IMR-90 (cell line): ENCODE measurements around the gene PRKAG1. TPM values are rescaled to one million over a fixed set of nuclear protein-coding genes. Genes with fewer than 3 reads are reported as not detected.

Source experiments
- ATAC-seq: fragments of 200-7000 bp; cut with Tn5 transposase; 2 replicates; pipeline ENCODE4 v1.9.1; 2020; ENCODE audit warnings: low read depth, mild to moderate bottlenecking, moderate library complexity
- BruUV-seq: library from RNA; stranded (reverse); fragments of 400-500 nt; replicated peaks from 2 replicates; lab custom pipeline; 2021; lab: Mats Ljungman, UMichigan
- CTCF ChIA-PET: fragments of 300-600 bp; formaldehyde crosslinking; extraction: SDS; loops from one replicate; lab custom pipeline; 2021; ENCODE audit warnings: antibody characterized with exemption; lab: Yijun Ruan, JAX
- POLR2A ChIA-PET: fragments of 300-600 bp; sonication (Branson Sonifier 250); formaldehyde crosslinking; loops from one replicate; lab custom pipeline; 2022; ENCODE audit warnings: antibody characterized with exemption; ENCODE audit not compliant: unreplicated experiment; lab: Charles Lee
- DNase-seq: peaks from one replicate; pipeline ENCODE4 v3.0.0; 2013
- H2AFZ ChIP-seq: replicated peaks from 2 replicates; pipeline ENCODE3; 2013; ENCODE audit warnings: low read length, mild to moderate bottlenecking; ENCODE audit not compliant: poor library complexity
- H2AK5ac ChIP-seq: 2 replicates; pipeline ENCODE4 v1.6.1; 2013; ENCODE audit warnings: low read depth, low read length, inconsistent platforms
- H2AK9ac ChIP-seq: replicated peaks from 2 replicates; pipeline ENCODE3; 2013; ENCODE audit warnings: mild to moderate bottlenecking, low read depth, low read length, moderate library complexity; ENCODE audit not compliant: poor library complexity
- H2BK120ac ChIP-seq: 2 replicates; pipeline ENCODE4 v1.6.1; 2013; ENCODE audit warnings: low read depth, low read length, inconsistent platforms
- H2BK15ac ChIP-seq: 3 replicates; pipeline ENCODE4 v1.6.1; 2013; ENCODE audit warnings: low read depth, low read length, inconsistent platforms
- H2BK20ac ChIP-seq: 2 replicates; pipeline ENCODE4 v1.6.1; 2013; ENCODE audit warnings: low read depth, mild to moderate bottlenecking, inconsistent platforms, low read length, moderate library complexity
- H2BK5ac ChIP-seq: 2 replicates; pipeline ENCODE4 v1.6.1; 2013; ENCODE audit warnings: mild to moderate bottlenecking, low read depth, low read length, inconsistent platforms; ENCODE audit not compliant: poor library complexity, severe bottlenecking
- H3K14ac ChIP-seq: replicated peaks from 2 replicates; pipeline ENCODE4 v1.6.1; 2013; ENCODE audit warnings: low read depth, low read length, inconsistent platforms
- H3K18ac ChIP-seq: 2 replicates; pipeline ENCODE4 v1.6.1; 2013; ENCODE audit warnings: low read depth, low read length, control low read depth
- H3K23ac ChIP-seq: 2 replicates; pipeline ENCODE4 v1.6.1; 2013; ENCODE audit warnings: low read depth, low read length, inconsistent platforms
- H3K27ac ChIP-seq: 2 replicates; pipeline ENCODE4 v1.5.1; 2013; ENCODE audit warnings: mild to moderate bottlenecking, control low read depth, low read length; ENCODE audit not compliant: insufficient read depth
- H3K27me3 ChIP-seq: 2 replicates; pipeline ENCODE4 v1.6.1; 2013; ENCODE audit warnings: low read length; ENCODE audit not compliant: control insufficient read depth, insufficient read depth
- H3K36me3 ChIP-seq: 2 replicates; pipeline ENCODE4 v1.6.1; 2013; ENCODE audit warnings: low read length, mixed read lengths; ENCODE audit not compliant: control insufficient read depth, insufficient read depth
- H3K4ac ChIP-seq: 2 replicates; pipeline ENCODE4 v1.6.1; 2013; ENCODE audit warnings: low read depth, low read length, inconsistent platforms
- H3K4me1 ChIP-seq: 2 replicates; pipeline ENCODE4 v1.6.1; 2013; ENCODE audit warnings: low read length, mixed read lengths; ENCODE audit not compliant: control insufficient read depth, insufficient read depth
- H3K4me2 ChIP-seq: 2 replicates; pipeline ENCODE4 v1.6.1; 2013; ENCODE audit warnings: low read depth, mild to moderate bottlenecking, control low read depth, low read length, moderate library complexity
- H3K4me3 ChIP-seq: 2 replicates; pipeline ENCODE4 v1.5.1; 2013; ENCODE audit warnings: low read depth, mild to moderate bottlenecking, control low read depth, low read length, moderate library complexity; ENCODE audit not compliant: insufficient read depth
- H3K56ac ChIP-seq: 2 replicates; pipeline ENCODE4 v1.6.1; 2013; ENCODE audit warnings: low read length, inconsistent platforms; ENCODE audit not compliant: insufficient read depth; ENCODE audit errors: extremely low read depth
- H3K79me1 ChIP-seq, 2 experiments: 2 replicates each; pipeline ENCODE4 v1.6.1; 2013; ENCODE audit warnings: low read length in 2 of 2, inconsistent platforms in 1 of 2, low read depth in 1 of 2
- H3K9ac ChIP-seq: 2 replicates; pipeline ENCODE4 v1.6.1; 2013; ENCODE audit warnings: low read depth, low read length, control low read depth
- H3K9me1 ChIP-seq: 2 replicates; pipeline ENCODE4 v1.6.1; 2013; ENCODE audit warnings: low read length, inconsistent platforms; ENCODE audit not compliant: insufficient read depth
- H3K9me3 ChIP-seq: 2 replicates; pipeline ENCODE4 v1.6.1; 2013; ENCODE audit warnings: low read length; ENCODE audit not compliant: control insufficient read depth, insufficient read depth
- H4K20me1 ChIP-seq: 2 replicates; pipeline ENCODE4 v1.6.1; 2013; ENCODE audit warnings: low read length, inconsistent platforms; ENCODE audit not compliant: insufficient read depth
- H4K5ac ChIP-seq: 2 replicates; pipeline ENCODE4 v1.6.1; 2013; ENCODE audit warnings: mild to moderate bottlenecking, low read depth, low read length, control low read depth
- H4K8ac ChIP-seq, 2 experiments: 2 replicates each; pipeline ENCODE4 v1.6.1; 2013; ENCODE audit warnings: low read depth in 2 of 2, low read length in 2 of 2, control low read depth in 1 of 2, inconsistent platforms in 1 of 2
- H4K91ac ChIP-seq: 2 replicates; pipeline ENCODE4 v1.6.1; 2013; ENCODE audit warnings: low read depth, low read length, inconsistent platforms; ENCODE audit not compliant: insufficient read depth
- BHLHE40 ChIP-seq: fragments of 150-350 bp; IDR thresholded peaks from 2 replicates; pipeline ENCODE4 v1.6.1; 2016; ENCODE audit warnings: mild to moderate bottlenecking, low read depth, low read length
- CEBPB ChIP-seq: IDR thresholded peaks from 2 replicates; pipeline ENCODE4 v1.6.1; 2012; ENCODE audit warnings: low read depth, low read length, improper control_type of control experiment
- CHD1 ChIP-seq: IDR thresholded peaks from 2 replicates; pipeline ENCODE4 v1.6.1; 2012; ENCODE audit warnings: low read depth, low read length, improper control_type of control experiment
- FOS ChIP-seq: fragments of 150-350 bp; IDR thresholded peaks from 2 replicates; pipeline ENCODE4 v1.6.1; 2016; ENCODE audit warnings: low read depth, low read length
- MAFK ChIP-seq: IDR thresholded peaks from 2 replicates; pipeline ENCODE4 v1.6.1; 2012; ENCODE audit warnings: low read depth, low read length, improper control_type of control experiment
- MAZ ChIP-seq: IDR thresholded peaks from 2 replicates; pipeline ENCODE4 v1.6.1; 2012; ENCODE audit warnings: low read depth, mild to moderate bottlenecking, low read length, improper control_type of control experiment, moderate library complexity, borderline replicate concordance
- MXI1 ChIP-seq: IDR thresholded peaks from 2 replicates; pipeline ENCODE4 v1.6.1; 2012; ENCODE audit warnings: low read depth, mild to moderate bottlenecking, low read length, moderate library complexity, borderline replicate concordance
- NFE2L2 ChIP-seq: fragments of 150-350 bp; IDR thresholded peaks from 2 replicates; pipeline ENCODE4 v1.6.1; 2016; ENCODE audit warnings: low read depth, mild to moderate bottlenecking, low read length
- POLR2A ChIP-seq: IDR thresholded peaks from 2 replicates; pipeline ENCODE4 v1.6.1; 2012; ENCODE audit warnings: mild to moderate bottlenecking, low read depth, low read length
- RAD21 ChIP-seq: IDR thresholded peaks from 2 replicates; pipeline ENCODE4 v1.6.1; 2012; ENCODE audit warnings: low read length, improper control_type of control experiment
- RCOR1 ChIP-seq: IDR thresholded peaks from 2 replicates; pipeline ENCODE4 v1.6.1; 2012; ENCODE audit warnings: mild to moderate bottlenecking, low read length, improper control_type of control experiment; ENCODE audit not compliant: insufficient replicate concordance
- RFX5 ChIP-seq: IDR thresholded peaks from 2 replicates; pipeline ENCODE4 v1.8.0; 2012; ENCODE audit warnings: low read depth, mild to moderate bottlenecking, low read length, moderate library complexity
- SMC3 ChIP-seq: fragments of 150-350 bp; IDR thresholded peaks from 2 replicates; pipeline ENCODE4 v1.6.1; 2016; ENCODE audit warnings: low read depth, mild to moderate bottlenecking, antibody characterized with exemption, low read length, moderate library complexity
- WGBS, 2 experiments: methylation state at CpG; one replicate each; pipeline versions ENCODE4 v1.1.5 to v1.1.7; 2013; ENCODE audit warnings: missing lambda C conversion rate in 2 of 2; ENCODE audit not compliant: insufficient read length in 1 of 2; ENCODE audit errors: extremely low coverage in 2 of 2; 5-methylcytosine and 5-hydroxymethylcytosine counted together
- dilution Hi-C: fragments of 300-500 bp; cut with HindIII; formaldehyde crosslinking; loops from one replicate; pipeline ENCODE4 v1.14.3; 2018; ENCODE audit warnings: low sequenced_read_pairs; ENCODE audit not compliant: unreplicated experiment
- in situ Hi-C: fragments of 300-500 bp; cut with MboI; formaldehyde crosslinking; loops from 3 replicates; pipeline ENCODE4 v1.14.3; 2019; ENCODE audit warnings: low sequenced_read_pairs, inconsistent platforms, mixed read lengths
- intact Hi-C: fragments of 100-400 bp; cut with micrococcal nuclease; formaldehyde crosslinking; loops from 2 replicates; pipeline ENCODE4 v1.10.0; 2022
- polyA plus RNA-seq, 3 experiments: library from polyadenylated mRNA; depleted of rRNA; stranded (reverse); fragments of >200 nt; gene quantifications; 2 replicates each; pipeline ENCODE4 v1.2.3, GENCODE V29; 2012; ENCODE audit warnings: low replicate concordance in 1 of 3
- total RNA-seq: library from RNA; depleted of rRNA; stranded (reverse); fragments of >200 nt; gene quantifications from 2 replicates; pipeline ENCODE4 v1.2.3, GENCODE V29; 2012
- TF ChIP-seq, protein P1 (sequence below): conservative IDR thresholded peaks from 2 replicates; pipeline ENCODE4 v1.5.1; 2012; ENCODE audit warnings: mild to moderate bottlenecking, low read depth, low read length, improper control_type of control experiment
- TF ChIP-seq, protein P2 (sequence below): fragments of 150-350 bp; IDR thresholded peaks from 2 replicates; pipeline ENCODE4 v1.6.1; 2016; ENCODE audit warnings: low read depth, mild to moderate bottlenecking, low read length, moderate library complexity, borderline replicate concordance
- TF ChIP-seq, protein P3 (sequence below): fragments of 150-350 bp; IDR thresholded peaks from 2 replicates; pipeline ENCODE4 v1.6.1; 2017; ENCODE audit warnings: mild to moderate bottlenecking, antibody characterized with exemption, low read length, low read depth

Gene PRKAG1
- total and polyA plus RNA-seq, 2 of the 4 experiments (the other 2 are of a cell fraction) = 81.1 to 106 TPM

DNA sequence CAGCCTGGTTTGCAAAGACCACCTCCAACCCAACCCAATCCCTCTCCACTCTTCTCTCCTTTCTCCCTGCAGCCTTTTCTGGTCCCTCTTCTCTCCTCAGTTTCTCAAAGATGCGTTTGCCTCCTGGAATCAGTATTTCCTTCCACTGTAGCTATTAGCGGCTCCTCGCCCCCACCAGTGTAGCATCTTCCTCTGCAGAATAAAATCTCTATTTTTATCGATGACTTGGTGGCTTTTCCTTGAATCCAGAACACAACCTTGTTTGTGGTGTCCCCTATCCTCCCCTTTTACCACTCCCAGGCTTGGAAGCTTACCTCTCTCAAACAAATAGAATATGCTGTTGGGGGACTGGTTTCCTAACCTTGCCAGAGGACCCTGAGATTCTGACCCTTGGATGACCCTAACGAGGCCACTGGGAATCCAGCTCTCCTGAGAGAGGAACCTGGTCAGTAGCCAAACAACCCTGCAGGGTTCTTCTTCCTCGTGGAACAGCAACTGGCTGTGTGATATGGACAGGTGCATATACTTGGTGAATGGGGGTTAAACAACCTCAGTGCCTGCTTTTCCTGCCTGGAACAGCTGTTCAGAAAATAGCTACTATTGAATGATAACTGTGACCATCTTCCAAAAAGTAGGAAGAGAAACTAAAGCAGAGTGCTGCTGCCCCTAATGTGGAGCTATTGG lies 36.0 kb downstream of the PRKAG1 start:
- no peak overlapping the region for H4K5ac ChIP-seq
- no peak overlapping the region for H4K8ac ChIP-seq
- H2AFZ ChIP-seq = no peak overlapping the region
- WGBS, 2 experiments = 0% methylated on average over 1 of the region's 6 CpGs; no CpG with 5 or more reads in 1 of the 2 experiments
- no peak overlapping the region for H3K18ac ChIP-seq
- no peak overlapping the region for H3K14ac ChIP-seq
- H3K56ac ChIP-seq = no peak overlapping the region
- no peak overlapping the region for H3K4me2 ChIP-seq
- no peak overlapping the region for H4K91ac ChIP-seq
- CTCF ChIA-PET = interaction anchor here (2.5 kb wide), 1 partner anchor 14 kb away, joined by 12 read pairs; no protein-coding TSS in a partner anchor
- no peak overlapping the region for H3K27ac ChIP-seq
- peaks cover 1% of the 10 kb centered on the region for H3K9me1 ChIP-seq
- no peak overlapping the region for H3K4ac ChIP-seq
- H3K27me3 ChIP-seq = peaks cover 96% of the 10 kb centered on the region
- no peaks in the 10 kb centered on the region for H3K79me1 ChIP-seq
- no peak for ATAC-seq
- H2AK5ac ChIP-seq = no peak overlapping the region
- no peak for TF ChIP-seq MXI1
- TF ChIP-seq BHLHE40 = no peak
- no peak for TF ChIP-seq NFE2L2
- TF ChIP-seq, protein P1, sequence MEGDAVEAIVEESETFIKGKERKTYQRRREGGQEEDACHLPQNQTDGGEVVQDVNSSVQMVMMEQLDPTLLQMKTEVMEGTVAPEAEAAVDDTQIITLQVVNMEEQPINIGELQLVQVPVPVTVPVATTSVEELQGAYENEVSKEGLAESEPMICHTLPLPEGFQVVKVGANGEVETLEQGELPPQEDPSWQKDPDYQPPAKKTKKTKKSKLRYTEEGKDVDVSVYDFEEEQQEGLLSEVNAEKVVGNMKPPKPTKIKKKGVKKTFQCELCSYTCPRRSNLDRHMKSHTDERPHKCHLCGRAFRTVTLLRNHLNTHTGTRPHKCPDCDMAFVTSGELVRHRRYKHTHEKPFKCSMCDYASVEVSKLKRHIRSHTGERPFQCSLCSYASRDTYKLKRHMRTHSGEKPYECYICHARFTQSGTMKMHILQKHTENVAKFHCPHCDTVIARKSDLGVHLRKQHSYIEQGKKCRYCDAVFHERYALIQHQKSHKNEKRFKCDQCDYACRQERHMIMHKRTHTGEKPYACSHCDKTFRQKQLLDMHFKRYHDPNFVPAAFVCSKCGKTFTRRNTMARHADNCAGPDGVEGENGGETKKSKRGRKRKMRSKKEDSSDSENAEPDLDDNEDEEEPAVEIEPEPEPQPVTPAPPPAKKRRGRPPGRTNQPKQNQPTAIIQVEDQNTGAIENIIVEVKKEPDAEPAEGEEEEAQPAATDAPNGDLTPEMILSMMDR = no peak
- no peak for TF ChIP-seq RCOR1
- no peak for TF ChIP-seq MAZ
- TF ChIP-seq, protein P2, sequence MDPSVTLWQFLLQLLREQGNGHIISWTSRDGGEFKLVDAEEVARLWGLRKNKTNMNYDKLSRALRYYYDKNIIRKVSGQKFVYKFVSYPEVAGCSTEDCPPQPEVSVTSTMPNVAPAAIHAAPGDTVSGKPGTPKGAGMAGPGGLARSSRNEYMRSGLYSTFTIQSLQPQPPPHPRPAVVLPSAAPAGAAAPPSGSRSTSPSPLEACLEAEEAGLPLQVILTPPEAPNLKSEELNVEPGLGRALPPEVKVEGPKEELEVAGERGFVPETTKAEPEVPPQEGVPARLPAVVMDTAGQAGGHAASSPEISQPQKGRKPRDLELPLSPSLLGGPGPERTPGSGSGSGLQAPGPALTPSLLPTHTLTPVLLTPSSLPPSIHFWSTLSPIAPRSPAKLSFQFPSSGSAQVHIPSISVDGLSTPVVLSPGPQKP = no peak
- no peak for TF ChIP-seq FOS
- no peak for TF ChIP-seq RFX5
- TF ChIP-seq SMC3 = no peak
- TF ChIP-seq CEBPB = no peak
- TF ChIP-seq RAD21 = no peak
- no peak for TF ChIP-seq POLR2A
- TF ChIP-seq MAFK = no peak
- TF ChIP-seq, protein P3, sequence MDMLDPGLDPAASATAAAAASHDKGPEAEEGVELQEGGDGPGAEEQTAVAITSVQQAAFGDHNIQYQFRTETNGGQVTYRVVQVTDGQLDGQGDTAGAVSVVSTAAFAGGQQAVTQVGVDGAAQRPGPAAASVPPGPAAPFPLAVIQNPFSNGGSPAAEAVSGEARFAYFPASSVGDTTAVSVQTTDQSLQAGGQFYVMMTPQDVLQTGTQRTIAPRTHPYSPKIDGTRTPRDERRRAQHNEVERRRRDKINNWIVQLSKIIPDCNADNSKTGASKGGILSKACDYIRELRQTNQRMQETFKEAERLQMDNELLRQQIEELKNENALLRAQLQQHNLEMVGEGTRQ = no peak
- TF ChIP-seq CHD1 = no peak
- no peak overlapping the region for H3K23ac ChIP-seq
- no peak overlapping the region for H3K9ac ChIP-seq
- no peak overlapping the region for H2BK15ac ChIP-seq
- H3K4me1 ChIP-seq = peaks cover 3% of the 10 kb centered on the region; the same call in 1 of the 2 replicates
- H3K4me3 ChIP-seq = no peak overlapping the region
- POLR2A ChIA-PET = no interaction called here
- H3K36me3 ChIP-seq = no peaks in the 10 kb centered on the region
- H2AK9ac ChIP-seq = no peak overlapping the region
- no peaks in the 10 kb centered on the region for H3K9me3 ChIP-seq
- dilution Hi-C loops = no loop called here
- intact Hi-C loops = no loop called here
- H2BK20ac ChIP-seq = no peak overlapping the region
- in situ Hi-C loops = no loop called here
- H2BK120ac ChIP-seq = no peak overlapping the region
- no TSS peak for BruUV-seq
- no peak overlapping the region for H2BK5ac ChIP-seq
- peaks cover 15% of the 10 kb centered on the region; the same call in 1 of the 2 replicates for H4K20me1 ChIP-seq
- DNase-seq = no peak
